OCI-LY1 (cell line): ENCODE results near the gene BLM.

Source experiments
- EZH2 ChIP-seq: fragments of 200-600 bp; sonication (generic), shearing (Covaris generic); IDR thresholded peaks from 2 replicates; pipeline ENCODE4 v1.8.0; 2017; ENCODE audit warnings: borderline replicate concordance, mixed run types, mild to moderate bottlenecking, antibody characterized with exemption, low read length, moderate library complexity, mixed read lengths
- TF ChIP-seq, protein P1 (sequence below): fragments of 200-600 bp; sonication (generic), shearing (Covaris generic); IDR thresholded peaks from 2 replicates; pipeline ENCODE4 v1.5.1; 2017; ENCODE audit warnings: mild to moderate bottlenecking, antibody characterized with exemption, low read length, moderate library complexity, mixed read lengths

DNA sequence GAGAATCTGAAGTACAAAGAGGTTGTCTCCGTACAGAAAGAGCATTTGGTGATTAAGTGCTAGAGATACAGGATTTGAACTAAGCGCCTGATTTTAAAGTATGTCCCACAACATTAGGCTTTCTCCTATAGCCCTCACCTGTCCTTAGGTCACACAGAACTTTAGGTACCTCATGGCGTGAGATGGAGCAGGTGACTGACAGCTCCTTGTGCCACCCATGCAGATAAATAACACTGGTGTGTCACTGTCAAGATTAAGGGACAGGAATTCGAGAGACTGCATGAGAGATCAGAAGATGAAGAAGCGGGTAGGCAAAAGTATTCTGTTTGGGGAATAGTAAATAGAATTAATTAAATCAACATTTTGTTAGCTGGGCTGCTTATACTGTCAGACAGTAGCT, 1.1 kb downstream of the BLM start:
- TF ChIP-seq, protein P1, sequence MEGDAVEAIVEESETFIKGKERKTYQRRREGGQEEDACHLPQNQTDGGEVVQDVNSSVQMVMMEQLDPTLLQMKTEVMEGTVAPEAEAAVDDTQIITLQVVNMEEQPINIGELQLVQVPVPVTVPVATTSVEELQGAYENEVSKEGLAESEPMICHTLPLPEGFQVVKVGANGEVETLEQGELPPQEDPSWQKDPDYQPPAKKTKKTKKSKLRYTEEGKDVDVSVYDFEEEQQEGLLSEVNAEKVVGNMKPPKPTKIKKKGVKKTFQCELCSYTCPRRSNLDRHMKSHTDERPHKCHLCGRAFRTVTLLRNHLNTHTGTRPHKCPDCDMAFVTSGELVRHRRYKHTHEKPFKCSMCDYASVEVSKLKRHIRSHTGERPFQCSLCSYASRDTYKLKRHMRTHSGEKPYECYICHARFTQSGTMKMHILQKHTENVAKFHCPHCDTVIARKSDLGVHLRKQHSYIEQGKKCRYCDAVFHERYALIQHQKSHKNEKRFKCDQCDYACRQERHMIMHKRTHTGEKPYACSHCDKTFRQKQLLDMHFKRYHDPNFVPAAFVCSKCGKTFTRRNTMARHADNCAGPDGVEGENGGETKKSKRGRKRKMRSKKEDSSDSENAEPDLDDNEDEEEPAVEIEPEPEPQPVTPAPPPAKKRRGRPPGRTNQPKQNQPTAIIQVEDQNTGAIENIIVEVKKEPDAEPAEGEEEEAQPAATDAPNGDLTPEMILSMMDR, result no peak
- no peak for TF ChIP-seq EZH2
